Stimulated activated CD8-positive, alpha-beta memory T cell treated with anti-CD3 and anti-CD28 coated beads, Interleukin-15, amount 100 ng/mL, for 48 hours (primary cell): ENCODE data around the gene ARHGAP35.
"Not testable (repeated sequence)": the region's sequence is repeated elsewhere in the genome, so short reads cannot be mapped to it uniquely, and the experiment has no call there.

ENCODE experiments used
- DNase-seq, 2 donors: peaks; one replicate each; pipeline ENCODE4 v3.0.0-alpha.2; 2020; ENCODE audit warnings: low read depth in 2 of 2

ARHGAP35 gene

DNA sequence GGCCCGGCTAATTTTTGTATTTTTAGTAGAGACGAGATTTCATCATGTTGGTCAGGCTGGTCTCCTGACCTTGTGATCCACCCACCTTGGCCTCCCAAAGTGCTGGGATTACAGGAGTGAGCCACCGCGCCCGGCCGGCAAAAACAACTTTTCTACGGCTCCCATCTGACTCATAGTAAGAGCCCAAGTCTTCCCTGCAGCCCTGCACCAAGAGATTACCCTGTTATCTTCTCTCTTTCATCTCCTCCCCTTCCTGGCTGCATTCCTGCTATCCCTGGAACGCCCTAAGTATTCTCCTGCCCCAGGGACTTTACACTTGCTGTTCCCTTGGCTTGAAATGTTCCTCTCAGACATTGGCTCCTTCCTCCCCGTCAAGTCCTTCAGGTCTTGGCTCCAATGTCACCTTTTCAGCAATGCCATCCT, 16.7 kb upstream of the ARHGAP35 start:
- DNase-seq, result no peak

GRCh38 chr19:46845959-46846459, 14.8 kb upstream of the ARHGAP35 start:
- no peak for DNase-seq

- no peak for DNase-seq
These were observed 13.3 kb upstream of the ARHGAP35 start for GRCh38 chr19:46847528-46847927.

GRCh38 chr19:46848389-46848788, 12.4 kb upstream of the ARHGAP35 start:
- DNase-seq, result no peak

- no peak for DNase-seq
These were observed 11.2 kb upstream of the ARHGAP35 start for GRCh38 chr19:46849610-46850009.

DNA sequence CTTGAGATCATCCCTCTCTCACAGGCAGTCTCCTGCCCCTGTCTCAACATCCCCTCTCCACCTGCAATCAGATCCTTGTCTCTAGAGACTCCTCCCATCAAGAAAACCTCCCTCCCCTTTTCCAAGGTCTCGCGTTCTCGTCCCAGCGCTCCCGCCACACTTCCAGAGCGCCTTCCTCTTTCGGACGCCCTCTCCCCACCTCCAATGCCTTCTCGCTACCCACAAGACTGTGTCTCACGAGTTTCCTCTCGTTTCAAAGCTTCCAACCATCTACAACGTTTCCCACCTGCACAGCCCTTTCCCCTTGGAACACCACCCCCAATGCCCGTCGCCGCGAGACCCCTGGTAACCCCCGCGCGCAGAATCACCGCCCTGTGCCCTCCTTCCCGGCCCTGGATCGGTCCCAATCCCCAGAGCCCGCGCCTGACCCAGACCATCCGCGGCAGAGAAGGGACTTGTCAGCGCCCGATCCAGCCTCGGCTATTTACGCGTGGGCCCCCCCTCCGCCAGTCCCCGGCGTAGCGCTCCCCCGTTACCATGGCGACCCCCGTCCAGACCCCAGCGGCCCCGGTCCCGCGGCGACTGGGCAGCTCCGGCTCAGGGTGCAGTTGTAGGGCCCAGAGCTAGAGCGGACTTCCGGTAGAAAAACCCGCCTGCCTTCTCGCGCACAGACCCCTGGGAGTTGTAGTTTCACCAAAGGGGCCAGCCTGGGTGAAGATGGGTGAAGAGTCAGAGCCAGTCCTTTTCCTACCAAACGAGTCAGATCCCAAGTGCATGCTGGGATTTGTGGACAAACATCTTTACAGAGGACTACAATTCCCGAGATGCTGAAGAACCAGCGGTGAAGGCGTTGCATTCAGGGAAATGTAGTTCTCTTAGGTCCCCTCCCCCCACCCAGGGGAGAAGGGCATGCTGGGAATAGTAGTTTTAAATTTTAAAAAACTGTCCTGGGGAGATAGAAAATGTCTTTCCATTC, 10.3 kb upstream of the ARHGAP35 start, which contains the start of gene AP2S1:
Gene AP2S1, minus strand, starts transcription at position 619 of the 976 bp plus-strand sequence. Its CDS starts 80 bp downstream, at position 539.
- peak; percentile 84 to 88 for DNase-seq

- DNase-seq, result no peak
These were observed 8.0 kb upstream of the ARHGAP35 start for GRCh38 chr19:46852830-46853229.

GRCh38 chr19:46854698-46855097, 6.1 kb upstream of the ARHGAP35 start:
- DNase-seq, result not testable (repeated sequence)

- DNase-seq, result peak; percentile 88
These were observed 4.5 kb upstream of the ARHGAP35 start for GRCh38 chr19:46856062-46857022.

DNA sequence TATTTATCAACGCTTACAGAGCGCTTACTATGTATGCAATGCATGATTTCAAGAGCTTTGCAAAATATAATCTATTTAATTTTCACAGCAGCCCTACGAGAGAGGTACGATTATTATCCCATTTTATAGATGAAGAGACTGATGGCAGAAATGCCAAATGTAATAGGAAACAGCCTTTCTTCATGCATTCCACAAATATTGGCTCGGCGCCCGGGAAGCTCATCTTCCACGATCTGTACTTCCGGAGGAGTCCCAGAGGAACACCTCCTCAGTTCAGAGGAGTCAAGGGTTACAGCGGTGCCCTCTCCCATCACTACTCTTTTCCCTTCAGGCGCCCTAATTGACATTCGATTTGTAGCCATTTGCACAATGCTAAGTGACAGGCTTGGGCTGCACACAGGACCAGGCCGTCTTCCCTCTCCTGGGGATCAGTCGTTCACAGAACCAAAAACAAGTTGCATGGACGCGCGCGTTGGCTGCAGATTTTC, 1.1 kb upstream of the ARHGAP35 start:
- DNase-seq, result no peak

DNA sequence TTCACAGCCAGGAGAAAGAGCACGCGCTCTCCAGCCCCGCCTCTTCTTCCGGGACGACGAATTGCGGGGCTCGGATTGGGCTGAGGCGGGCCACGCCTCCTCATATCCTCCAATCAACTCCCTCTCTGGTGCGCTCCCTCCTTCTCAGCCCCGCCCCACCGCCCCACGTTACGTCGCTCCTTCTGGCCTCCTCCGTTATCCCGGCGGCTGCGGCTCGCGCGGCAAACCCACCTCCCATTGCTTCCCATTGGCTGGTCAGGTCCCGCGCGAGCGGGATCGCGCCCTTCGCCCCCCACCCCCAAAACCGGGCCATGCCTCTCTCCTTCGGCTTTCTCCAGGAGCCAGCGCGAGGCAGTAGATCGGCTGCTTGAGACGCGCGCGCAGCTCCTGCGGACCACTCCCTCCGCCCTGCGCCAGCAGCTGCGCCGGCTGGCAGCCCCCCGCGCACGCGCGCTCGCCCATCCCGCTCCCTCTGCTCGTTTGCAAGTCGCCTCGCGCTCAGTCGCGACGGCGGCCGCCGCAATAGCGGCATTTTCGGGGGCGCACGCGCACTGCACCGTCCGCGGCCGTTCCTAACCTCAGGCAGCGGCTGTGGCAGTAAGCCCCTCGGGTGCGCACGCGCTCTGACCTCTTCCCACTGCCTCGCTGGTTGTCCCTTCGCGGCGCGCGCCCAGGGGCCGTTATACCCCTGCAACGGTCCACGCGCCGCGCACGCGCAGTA, 512 bp upstream of the ARHGAP35 start:
- peak; percentile 95 to 96 for DNase-seq

DNA sequence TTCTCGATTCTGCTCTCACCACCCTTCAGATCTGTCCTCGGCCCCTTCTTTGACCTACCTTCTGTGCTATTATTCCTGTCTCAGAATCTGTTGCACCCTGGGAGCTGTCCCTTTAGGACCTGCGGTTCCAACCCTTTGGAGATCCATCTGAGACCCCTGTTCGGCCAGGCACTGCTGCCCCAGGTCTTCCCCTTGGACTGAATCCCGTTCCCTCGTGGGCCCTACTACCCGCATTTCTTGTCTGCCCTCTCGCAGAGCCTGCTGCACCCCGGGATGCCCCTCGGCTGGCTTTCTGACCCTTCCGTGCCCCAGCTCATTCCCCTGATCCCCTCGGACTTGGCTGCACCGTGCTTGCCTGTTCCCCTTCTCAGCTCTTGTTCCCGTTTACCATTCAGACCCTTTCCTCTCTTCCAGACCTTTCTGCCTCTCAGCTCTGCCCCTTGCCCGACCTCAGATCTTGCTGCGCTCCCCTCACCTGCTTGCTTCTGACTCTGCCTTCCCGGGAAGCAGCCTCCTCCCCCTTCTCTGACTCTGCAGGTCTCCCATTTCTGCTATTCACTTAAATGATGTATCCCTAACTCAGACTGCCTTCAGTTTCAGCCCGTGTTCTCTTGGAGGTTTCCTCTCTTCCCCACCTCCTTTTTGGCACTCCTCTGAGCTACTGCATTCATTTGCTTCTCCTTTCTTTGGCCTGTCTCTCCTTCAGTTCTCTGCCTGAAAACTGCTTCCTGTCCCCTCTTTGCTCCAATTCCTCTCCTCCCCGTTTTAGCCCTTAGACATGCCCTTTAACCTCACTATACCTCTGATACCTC, 1.1 kb downstream of the ARHGAP35 start:
- no peak for DNase-seq

DNA sequence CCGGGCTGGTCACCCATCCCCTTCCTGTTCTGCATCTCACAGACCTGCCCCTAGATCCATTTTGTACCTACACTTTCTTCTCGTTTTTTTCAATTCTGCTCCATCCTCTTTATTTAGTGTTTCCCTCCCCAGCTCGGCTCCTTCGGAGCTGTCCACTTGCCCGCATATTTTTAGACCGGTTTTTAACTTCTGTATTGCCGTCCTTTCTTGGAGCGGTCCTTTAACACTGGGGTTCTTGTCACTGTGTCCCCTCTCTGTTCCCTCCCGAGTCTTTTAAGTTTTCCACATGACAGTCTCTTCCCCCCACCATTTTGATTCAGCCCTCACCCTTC, 1.7 kb downstream of the ARHGAP35 start:
- no peak for DNase-seq

DNA sequence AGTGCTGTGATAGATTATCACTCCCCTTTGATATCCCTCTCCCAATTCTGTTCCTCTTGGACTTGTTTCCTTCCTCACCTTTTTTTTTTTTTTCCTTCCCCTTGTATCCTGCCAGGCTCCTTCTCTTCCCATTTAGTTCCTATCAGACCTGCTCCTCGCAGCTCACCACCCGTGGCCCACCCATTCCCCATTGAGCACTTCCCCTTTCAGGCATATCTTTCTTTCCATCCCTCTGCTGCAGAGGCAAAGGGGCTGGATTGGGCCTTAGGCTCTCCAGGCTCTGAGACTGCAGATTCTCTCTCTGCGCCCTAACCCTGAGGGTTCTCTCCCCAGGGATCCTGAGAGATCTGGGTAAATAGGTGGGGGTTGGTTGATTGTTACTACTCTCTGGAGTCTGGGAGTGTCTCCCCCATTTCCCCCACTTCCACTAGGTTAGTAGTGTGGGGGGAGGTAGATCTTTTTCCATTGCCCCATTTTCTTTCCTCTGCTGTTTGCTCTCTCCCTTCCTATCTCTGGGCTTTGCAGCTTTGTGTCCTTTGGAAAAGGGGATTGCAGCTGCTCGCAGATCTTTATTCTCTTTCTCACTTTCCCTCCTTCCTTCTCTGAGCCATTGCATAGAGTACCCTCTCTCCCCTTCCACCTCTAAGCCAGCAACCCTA, 2.3 kb downstream of the ARHGAP35 start:
- no peak for DNase-seq

- DNase-seq, result no peak
These were observed 3.2 kb downstream of the ARHGAP35 start for GRCh38 chr19:46863818-46864629.

DNA sequence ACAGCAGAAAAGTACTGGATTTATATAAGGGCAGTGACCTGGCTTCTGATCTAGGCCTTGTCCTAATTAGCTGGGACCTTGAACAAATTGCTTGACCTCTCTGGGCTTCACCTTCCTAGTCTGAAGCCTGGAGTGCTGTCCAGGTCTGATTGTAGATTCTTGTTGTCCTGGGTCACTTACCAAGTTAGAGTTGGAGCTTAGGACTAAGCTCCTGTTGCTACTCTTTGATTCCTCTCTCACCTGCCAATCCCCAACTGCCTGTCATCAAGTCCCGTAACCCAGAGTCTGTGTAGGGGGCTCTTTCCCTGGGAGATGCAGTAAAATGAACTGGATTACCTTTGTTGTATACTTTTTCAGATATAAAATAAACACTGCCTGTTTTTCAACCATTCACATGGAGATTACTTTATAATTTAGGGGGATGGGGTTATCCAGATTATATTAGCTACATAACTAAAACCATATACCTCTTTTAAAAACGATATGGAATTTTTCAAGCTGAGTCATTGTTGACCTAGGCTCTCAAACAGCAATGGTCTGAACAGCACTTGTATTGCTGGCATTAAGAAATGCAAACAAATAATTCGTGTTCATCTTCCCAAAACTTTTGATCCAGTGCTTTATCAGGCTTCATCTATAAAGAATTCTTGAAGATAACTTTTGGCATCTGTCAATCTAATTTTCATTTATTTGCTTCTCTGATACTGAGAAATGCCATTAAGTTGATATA, 5.8 kb downstream of the ARHGAP35 start:
- DNase-seq, result no peak

DNA sequence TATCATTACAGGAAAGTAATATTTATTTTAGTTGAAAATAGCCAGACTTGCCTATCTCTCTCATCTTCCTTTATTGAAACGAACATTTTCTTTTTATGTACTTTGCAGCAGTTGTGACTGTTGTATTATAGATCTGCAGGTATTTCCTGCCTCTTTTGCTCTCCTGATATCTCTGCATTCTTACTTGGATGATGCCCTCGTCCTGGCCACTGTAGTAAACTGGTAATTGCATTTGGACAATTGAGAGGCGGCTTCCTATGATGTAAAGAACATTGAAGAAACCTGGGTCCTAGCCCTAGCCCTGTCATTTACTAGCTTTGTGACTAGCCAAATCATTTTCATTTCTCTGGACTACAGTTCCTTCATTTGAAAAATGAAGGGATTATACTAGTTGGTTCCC, 6.4 kb downstream of the ARHGAP35 start:
- DNase-seq, result no peak
